OCI-LY1 (cell line): Measurements from ENCODE around the gene USP40.

Experiments used
- H2AFZ ChIP-seq: fragments of 200-600 bp; sonication (generic), shearing (Covaris generic); 2 replicates; pipeline ENCODE4 v1.6.0; 2014; ENCODE audit warnings: antibody characterized with exemption, mild to moderate bottlenecking, low read length
- H3F3A ChIP-seq: fragments of 200-600 bp; sonication (generic), shearing (Covaris generic); 2 replicates; pipeline ENCODE4 v1.6.0; 2014; ENCODE audit warnings: mild to moderate bottlenecking, antibody characterized with exemption, low read length, moderate library complexity; ENCODE audit not compliant: insufficient read depth
- H3K27ac ChIP-seq: fragments of 200-600 bp; sonication (generic); 2 replicates; pipeline ENCODE4 v1.5.1; 2014; ENCODE audit warnings: low read length, mixed run types, mild to moderate bottlenecking, low read depth; ENCODE audit not compliant: poor library complexity, severe bottlenecking
- H3K27me3 ChIP-seq: fragments of 200-600 bp; sonication (generic); 2 replicates; pipeline ENCODE4 v1.6.0; 2014; ENCODE audit warnings: antibody characterized with exemption, mild to moderate bottlenecking, low read length, moderate library complexity; ENCODE audit not compliant: insufficient read depth
- H3K36me3 ChIP-seq: fragments of 200-600 bp; sonication (generic); 2 replicates; pipeline ENCODE4 v1.6.1; 2014; ENCODE audit warnings: mild to moderate bottlenecking, antibody characterized with exemption, low read length, moderate library complexity, mixed read lengths; ENCODE audit not compliant: insufficient read depth
- H3K4me1 ChIP-seq: fragments of 200-600 bp; sonication (generic); 2 replicates; pipeline ENCODE4 v1.5.1; 2014; ENCODE audit warnings: mild to moderate bottlenecking, low read length, moderate library complexity; ENCODE audit not compliant: insufficient read depth, severe bottlenecking
- H3K4me2 ChIP-seq: fragments of 200-600 bp; sonication (generic), shearing (Covaris generic); 2 replicates; pipeline ENCODE4 v1.6.1; 2014; ENCODE audit warnings: low read length
- H3K4me3 ChIP-seq: fragments of 200-600 bp; sonication (generic); 2 replicates; pipeline ENCODE4 v1.5.1; 2014; ENCODE audit warnings: low read length, low read depth, mild to moderate bottlenecking, mixed read lengths; ENCODE audit not compliant: poor library complexity, severe bottlenecking
- H3K79me2 ChIP-seq: fragments of 200-600 bp; shearing (Covaris generic); 2 replicates; pipeline ENCODE4 v1.6.1; 2016; ENCODE audit warnings: mixed run types, low read length, mixed read lengths; ENCODE audit not compliant: insufficient read depth
- H3K9ac ChIP-seq: fragments of 200-600 bp; sonication (generic), shearing (Covaris generic); 2 replicates; pipeline ENCODE4 v1.6.1; 2014; ENCODE audit warnings: mild to moderate bottlenecking, low read length, mixed read lengths
- H3K9me2 ChIP-seq: fragments of 200-600 bp; sonication (generic), shearing (Covaris generic); 2 replicates; pipeline ENCODE4 v1.6.1; 2014; ENCODE audit warnings: low read depth, mild to moderate bottlenecking, low read length, mixed read lengths
- H3K9me3 ChIP-seq: fragments of 200-600 bp; shearing (Covaris generic); 2 replicates; pipeline ENCODE4 v1.6.1; 2014; ENCODE audit warnings: low read length, mixed read lengths
- H4K20me1 ChIP-seq: fragments of 200-600 bp; sonication (generic), shearing (Covaris generic); 2 replicates; pipeline ENCODE4 v1.6.0; 2016; ENCODE audit warnings: mild to moderate bottlenecking, low read length; ENCODE audit not compliant: insufficient read depth
- CTCF ChIP-seq: fragments of 200-600 bp; sonication (generic), shearing (Covaris generic); IDR thresholded peaks from 2 replicates; pipeline ENCODE4 v1.5.1; 2017; ENCODE audit warnings: mild to moderate bottlenecking, antibody characterized with exemption, low read length, moderate library complexity, mixed read lengths
- EZH2 ChIP-seq: fragments of 200-600 bp; sonication (generic), shearing (Covaris generic); IDR thresholded peaks from 2 replicates; pipeline ENCODE4 v1.8.0; 2017; ENCODE audit warnings: borderline replicate concordance, mixed run types, mild to moderate bottlenecking, antibody characterized with exemption, low read length, moderate library complexity, mixed read lengths

Gene USP40

DNA sequence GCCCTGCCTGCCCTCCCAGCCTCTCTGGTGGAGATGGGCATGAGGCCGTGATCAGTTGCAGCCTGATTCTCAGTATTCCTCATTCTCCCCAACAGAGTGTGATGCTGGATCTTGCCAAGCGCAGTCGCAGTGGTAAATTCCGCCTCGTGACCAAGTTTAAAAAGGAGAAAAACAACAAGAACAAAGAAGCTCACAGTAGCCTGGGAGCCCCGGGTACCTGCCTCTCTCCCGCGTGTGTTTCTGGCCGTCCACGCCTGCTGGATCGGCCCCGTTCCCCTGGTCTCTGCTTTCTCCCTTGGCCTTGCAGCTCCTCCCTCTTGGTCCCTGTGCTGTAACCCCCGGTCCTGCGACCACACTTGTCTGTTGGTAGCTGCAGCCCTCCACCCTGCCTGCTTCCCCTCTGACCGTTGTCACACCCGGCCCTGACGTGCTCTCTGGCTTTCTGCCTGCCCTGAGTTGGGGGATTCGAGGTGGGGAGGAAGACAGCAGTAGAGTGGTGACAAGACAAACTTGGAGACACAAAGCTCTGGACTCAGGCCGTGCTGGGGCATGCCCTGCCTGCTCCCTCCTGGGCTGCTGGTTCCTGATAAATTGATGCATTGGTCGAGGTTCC lies 99.5 kb downstream of the USP40 start:
- Histone ChIP-seq H3K27me3 (no peaks in the 10 kb centered on the region), H3K79me2 (no peaks in the 10 kb centered on the region), H3K9ac (no peak overlapping the region), H3K4me3 (no peak overlapping the region), H2AFZ (no peak overlapping the region), H3K9me3 (no peaks in the 10 kb centered on the region), H3K36me3 (peaks cover 9% of the 10 kb centered on the region; the same call in 1 of the 2 replicates), H3F3A (no peaks in the 10 kb centered on the region), H3K9me2 (no peaks in the 10 kb centered on the region), H3K4me2 (no peak overlapping the region), H4K20me1 (no peaks in the 10 kb centered on the region), H3K4me1 (peaks cover 10% of the 10 kb centered on the region), H3K27ac (no peak overlapping the region)
- no peak for TF ChIP-seq EZH2
- TF ChIP-seq CTCF = no peak

GRCh38 chr2:233464531-233465240 lies 101.9 kb downstream of the USP40 start:
- H3K36me3 ChIP-seq = peaks cover 9% of the 10 kb centered on the region; the same call in 1 of the 2 replicates
- no peaks in the 10 kb centered on the region for H3K9me3 ChIP-seq
- peaks cover 4% of the 10 kb centered on the region for H3K4me1 ChIP-seq
- H3K27me3 ChIP-seq = no peaks in the 10 kb centered on the region
- H3K4me2 ChIP-seq = no peak overlapping the region
- H4K20me1 ChIP-seq = no peaks in the 10 kb centered on the region
- H3K79me2 ChIP-seq = no peaks in the 10 kb centered on the region
- no peaks in the 10 kb centered on the region for H3K9me2 ChIP-seq
- no peak overlapping the region for H3K27ac ChIP-seq
- no peak overlapping the region for H2AFZ ChIP-seq
- H3K4me3 ChIP-seq = no peak overlapping the region
- H3F3A ChIP-seq = no peaks in the 10 kb centered on the region
- H3K9ac ChIP-seq = no peak overlapping the region
- TF ChIP-seq EZH2 = no peak
- TF ChIP-seq CTCF = no peak

GRCh38 chr2:233464056-233464455 lies 102.5 kb downstream of the USP40 start:
- no peak overlapping the region for H3K27ac ChIP-seq
- TF ChIP-seq EZH2 = no peak
- no peak for TF ChIP-seq CTCF
- no peaks in the 10 kb centered on the region for H3K79me2 ChIP-seq
- no peaks in the 10 kb centered on the region for H3K9me3 ChIP-seq
- no peaks in the 10 kb centered on the region for H3F3A ChIP-seq
- no peaks in the 10 kb centered on the region for H3K27me3 ChIP-seq
- H3K36me3 ChIP-seq = peaks cover 9% of the 10 kb centered on the region; the same call in 1 of the 2 replicates
- H4K20me1 ChIP-seq = no peaks in the 10 kb centered on the region
- H2AFZ ChIP-seq = no peak overlapping the region
- no peaks in the 10 kb centered on the region for H3K9me2 ChIP-seq
- H3K4me2 ChIP-seq = no peak overlapping the region
- H3K4me3 ChIP-seq = no peak overlapping the region
- H3K9ac ChIP-seq = no peak overlapping the region
- no peaks in the 10 kb centered on the region for H3K4me1 ChIP-seq
